GM19025 (cell line): ENCODE measurements around the gene SIAE.
"Not testable (repeated sequence)": the region's sequence is repeated elsewhere in the genome, so short reads cannot be mapped to it uniquely, and the experiment has no call there.

ENCODE experiments used
- ATAC-seq: cut with Tn5 transposase; IDR thresholded peaks from one replicate; pipeline ENCODE4 v1.9.1; 2021; ENCODE audit warnings: mild to moderate bottlenecking, low read depth, moderate library complexity; ENCODE audit not compliant: unreplicated experiment

SIAE gene

GRCh38 chr11:124629961-124630360 is 43.6 kb downstream of the SIAE start:
- ATAC-seq = no peak

- ATAC-seq = no peak
Measured at GRCh38 chr11:124627546-124627945, 46.0 kb downstream of the SIAE start.

GRCh38 chr11:124625504-124626168 is 47.9 kb downstream of the SIAE start:
- no peak for ATAC-seq

- ATAC-seq = no peak
Measured at GRCh38 chr11:124623861-124624525, 49.5 kb downstream of the SIAE start.

- peak; percentile 96 for ATAC-seq
Measured at GRCh38 chr11:124622531-124623451, 50.7 kb downstream of the SIAE start, which contains the start of gene TBRG1. Gene TBRG1, plus strand, starts transcription at chr11:124622864. Its CDS starts 220 bp downstream, at chr11:124623084.

GRCh38 chr11:124618863-124619262 is 54.7 kb downstream of the SIAE start:
- no peak for ATAC-seq

- no peak for ATAC-seq
Measured at GRCh38 chr11:124612567-124613246, 60.8 kb downstream of the SIAE start.

- ATAC-seq = no peak
Measured at GRCh38 chr11:124612045-124612444, 61.5 kb downstream of the SIAE start.

GRCh38 chr11:124611064-124611463 is 62.5 kb downstream of the SIAE start, which contains the start of gene PANX3:
Gene PANX3, plus strand, starts transcription at chr11:124611428. Its CDS starts 129 bp downstream, at chr11:124611557.
- no peak for ATAC-seq

GRCh38 chr11:124610295-124610694 is 63.2 kb downstream of the SIAE start:
- no peak for ATAC-seq

- ATAC-seq = no peak
Measured at GRCh38 chr11:124608147-124608546, 65.4 kb downstream of the SIAE start.

- no peak for ATAC-seq
Measured at GRCh38 chr11:124605719-124606118, 67.8 kb downstream of the SIAE start.

GRCh38 chr11:124602723-124603122 is 70.8 kb downstream of the SIAE start:
- not testable (repeated sequence) for ATAC-seq

- no peak for ATAC-seq
Measured at GRCh38 chr11:124602193-124602592, 71.3 kb downstream of the SIAE start.

GRCh38 chr11:124600621-124601320 is 72.8 kb downstream of the SIAE start:
- ATAC-seq = no peak

GRCh38 chr11:124597626-124598025 is 75.9 kb downstream of the SIAE start:
- no peak for ATAC-seq

GRCh38 chr11:124595302-124595701 is 78.2 kb downstream of the SIAE start:
- ATAC-seq = no peak

- no peak for ATAC-seq
Measured at GRCh38 chr11:124592627-124593026, 80.9 kb downstream of the SIAE start.

- ATAC-seq = no peak
Measured at GRCh38 chr11:124591430-124591829, 82.1 kb downstream of the SIAE start.
